ACC112 (cell line): ENCODE data around the gene UBE2Q2.

ENCODE experiments used
- H2AFZ ChIP-seq: fragments of 200-600 bp; sonication (generic); one replicate; pipeline ENCODE4 v1.6.0; 2017; ENCODE audit warnings: antibody characterized with exemption, low read length; ENCODE audit not compliant: unreplicated experiment
- H3K27ac ChIP-seq: fragments of 200-600 bp; sonication (generic); 2 replicates; pipeline ENCODE4 v1.5.1; 2014; ENCODE audit warnings: low read depth, mild to moderate bottlenecking, antibody characterized with exemption, low read length, moderate library complexity
- H3K27me3 ChIP-seq: fragments of 200-600 bp; sonication (generic); 2 replicates; pipeline ENCODE4 v1.6.1; 2014; ENCODE audit warnings: mild to moderate bottlenecking, antibody characterized with exemption, low read length, moderate library complexity, mixed read lengths; ENCODE audit not compliant: insufficient read depth
- H3K36me3 ChIP-seq: fragments of 200-600 bp; sonication (generic); 2 replicates; pipeline ENCODE4 v1.6.1; 2016; ENCODE audit warnings: mild to moderate bottlenecking, antibody characterized with exemption, low read length, moderate library complexity, mixed read lengths; ENCODE audit not compliant: insufficient read depth
- H3K4me1 ChIP-seq: fragments of 200-600 bp; sonication (generic); one replicate; pipeline ENCODE4 v1.6.1; 2016; ENCODE audit warnings: low read length, mixed read lengths; ENCODE audit not compliant: insufficient read depth, unreplicated experiment, control insufficient read depth
- H3K4me3 ChIP-seq: fragments of 200-600 bp; sonication (generic); 2 replicates; pipeline ENCODE4 v1.5.1; 2014; ENCODE audit warnings: mild to moderate bottlenecking, low read depth, low read length
- H3K79me2 ChIP-seq: fragments of 200-600 bp; sonication (generic); one replicate; pipeline ENCODE4 v1.6.0; 2016; ENCODE audit warnings: low read length; ENCODE audit not compliant: control insufficient read depth, unreplicated experiment, insufficient read depth

Gene UBE2Q2

DNA sequence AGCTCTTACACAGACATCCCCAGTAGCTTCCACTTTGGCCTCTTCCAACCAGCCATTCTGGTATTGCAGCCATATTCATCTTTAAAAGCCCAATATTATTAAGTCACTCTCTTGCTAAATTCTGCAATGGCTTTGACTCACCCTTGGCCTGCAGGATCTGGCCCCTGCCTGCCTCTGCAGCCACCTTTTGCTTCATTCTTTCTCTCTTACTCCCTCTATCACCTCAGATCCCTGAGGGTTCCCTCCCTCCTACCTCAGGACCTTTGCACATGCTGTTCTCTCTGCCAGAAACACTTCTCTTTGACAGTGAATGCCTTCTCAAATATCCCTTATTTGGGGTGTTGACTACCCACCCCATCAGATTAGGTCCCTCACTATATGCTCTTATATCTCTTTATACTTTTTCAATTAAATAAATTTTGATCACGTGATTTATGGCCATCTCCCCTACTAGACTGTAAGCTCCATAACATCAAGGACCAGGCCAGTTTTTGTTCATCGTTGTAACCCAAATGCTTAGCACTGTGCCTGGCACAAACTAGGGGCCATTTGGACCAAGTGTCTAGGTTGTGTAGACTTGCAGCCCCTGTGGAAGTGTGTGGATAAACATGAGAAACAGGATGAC, 32.3 kb upstream of the UBE2Q2 start:
- H3K27ac ChIP-seq = no peak overlapping the region
- no peaks in the 10 kb centered on the region for H3K36me3 ChIP-seq
- no peaks in the 10 kb centered on the region for H3K4me1 ChIP-seq
- no peak overlapping the region for H3K4me3 ChIP-seq
- H2AFZ ChIP-seq = no peak overlapping the region
- no peaks in the 10 kb centered on the region for H3K27me3 ChIP-seq
- no peaks in the 10 kb centered on the region for H3K79me2 ChIP-seq

DNA sequence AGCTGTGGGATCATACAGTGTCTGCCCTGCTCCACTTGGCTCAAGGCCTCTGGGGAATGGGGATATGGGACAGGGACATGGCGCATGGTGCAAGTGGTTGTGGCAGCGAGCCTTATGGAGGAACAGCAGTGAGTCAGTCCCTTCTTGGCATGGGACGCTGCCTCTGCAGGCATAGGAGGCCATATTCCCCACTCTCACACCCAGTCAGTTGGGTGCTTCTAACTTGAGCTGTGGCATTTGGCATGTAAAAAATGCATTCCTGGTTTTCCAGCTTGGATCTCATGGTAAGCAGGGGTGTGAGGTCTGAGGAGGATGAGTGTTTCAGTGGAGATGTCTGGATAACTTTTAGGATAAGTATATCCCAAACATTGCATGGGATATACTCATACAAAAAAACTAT, 31.6 kb upstream of the UBE2Q2 start:
- Histone ChIP-seq H3K27me3 (no peaks in the 10 kb centered on the region), H3K27ac (no peak overlapping the region), H3K36me3 (no peaks in the 10 kb centered on the region), H3K4me3 (no peak overlapping the region), H3K4me1 (no peaks in the 10 kb centered on the region), H3K79me2 (no peaks in the 10 kb centered on the region), H2AFZ (no peak overlapping the region)

- no peaks in the 10 kb centered on the region for H3K27me3 ChIP-seq
- no peak overlapping the region for H3K4me3 ChIP-seq
- no peaks in the 10 kb centered on the region for H3K36me3 ChIP-seq
- no peak overlapping the region for H2AFZ ChIP-seq
- H3K79me2 ChIP-seq = no peaks in the 10 kb centered on the region
- H3K4me1 ChIP-seq = no peaks in the 10 kb centered on the region
- H3K27ac ChIP-seq = no peak overlapping the region
Observed at GRCh38 chr15:75814794-75815193, 28.5 kb upstream of the UBE2Q2 start.

GRCh38 chr15:75815811-75816719, 27.2 kb upstream of the UBE2Q2 start:
- H3K4me3 ChIP-seq = no peak overlapping the region
- H3K36me3 ChIP-seq = no peaks in the 10 kb centered on the region
- peak overlapping the region; percentile 13 for H2AFZ ChIP-seq
- no peaks in the 10 kb centered on the region for H3K27me3 ChIP-seq
- H3K4me1 ChIP-seq = no peaks in the 10 kb centered on the region
- no peaks in the 10 kb centered on the region for H3K79me2 ChIP-seq
- no peak overlapping the region for H3K27ac ChIP-seq

DNA sequence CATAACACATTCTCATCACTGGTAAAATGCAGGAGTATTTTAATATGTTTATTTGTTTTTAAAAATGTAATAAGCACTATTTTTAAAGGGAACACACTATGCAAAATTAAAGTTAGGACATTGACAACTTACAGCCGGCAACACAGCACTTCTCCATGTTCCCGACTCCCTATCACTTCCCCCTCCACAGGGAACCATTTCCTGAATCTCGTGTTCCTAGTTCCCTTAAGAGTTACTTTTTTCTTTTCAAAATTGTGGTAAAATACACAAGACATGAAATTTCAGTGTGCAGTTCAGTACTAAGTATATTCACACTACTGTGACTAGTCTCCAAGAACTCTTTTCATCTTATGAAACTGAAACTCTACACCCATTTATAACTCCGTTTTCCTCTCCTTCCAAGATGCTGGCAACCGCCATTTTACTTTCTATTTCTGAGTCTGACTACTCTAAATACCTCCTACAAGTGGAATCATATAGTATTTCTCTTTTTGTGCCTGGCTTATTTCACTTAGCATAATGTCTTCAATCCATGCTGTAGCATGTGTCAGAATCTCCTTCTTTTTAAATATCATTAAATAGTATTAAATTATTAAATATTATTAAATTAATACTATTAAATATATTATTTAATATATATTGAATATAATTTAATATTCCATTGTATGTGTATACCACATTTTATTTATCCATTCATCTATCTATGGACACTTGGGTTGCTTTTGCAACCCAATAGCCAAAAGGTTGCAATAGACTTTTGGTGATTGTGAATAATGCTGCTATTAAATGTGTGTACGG, 25.9 kb upstream of the UBE2Q2 start:
- Histone ChIP-seq H3K4me1 (no peaks in the 10 kb centered on the region), H2AFZ (peak overlapping the region; percentile 100), H3K27me3 (no peaks in the 10 kb centered on the region), H3K4me3 (peak overlapping the region; percentile 82), H3K27ac (peak overlapping the region; percentile 52), H3K36me3 (no peaks in the 10 kb centered on the region), H3K79me2 (no peaks in the 10 kb centered on the region)

DNA sequence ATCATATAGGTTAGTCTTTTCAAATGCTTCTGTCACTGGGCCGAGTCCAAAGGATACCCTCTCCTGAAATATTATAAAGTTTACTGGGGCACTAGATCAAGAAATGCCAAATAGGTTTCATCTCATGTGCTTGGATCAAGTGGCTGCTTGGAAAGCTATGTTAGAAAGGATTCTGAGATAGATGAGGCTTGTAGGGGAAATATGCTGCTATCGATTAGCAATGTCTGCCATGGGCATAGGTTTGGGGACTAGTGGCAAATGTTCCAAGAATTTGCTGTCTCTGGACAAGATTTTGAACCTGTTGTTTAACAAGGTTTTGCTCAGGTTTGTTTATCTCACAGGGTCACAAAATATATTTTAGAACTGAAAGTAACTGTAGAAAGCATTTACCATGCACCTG, 23.0 kb upstream of the UBE2Q2 start:
- no peak overlapping the region for H3K27ac ChIP-seq
- no peaks in the 10 kb centered on the region for H3K79me2 ChIP-seq
- H3K4me3 ChIP-seq = no peak overlapping the region
- no peaks in the 10 kb centered on the region for H3K4me1 ChIP-seq
- no peak overlapping the region for H2AFZ ChIP-seq
- H3K36me3 ChIP-seq = no peaks in the 10 kb centered on the region
- no peaks in the 10 kb centered on the region for H3K27me3 ChIP-seq

GRCh38 chr15:75821786-75822345, 21.4 kb upstream of the UBE2Q2 start:
- Histone ChIP-seq H3K36me3 (no peaks in the 10 kb centered on the region), H3K27ac (no peak overlapping the region), H3K27me3 (no peaks in the 10 kb centered on the region), H3K79me2 (no peaks in the 10 kb centered on the region), H2AFZ (no peak overlapping the region), H3K4me1 (no peaks in the 10 kb centered on the region), H3K4me3 (no peak overlapping the region)

GRCh38 chr15:75822685-75823278, 20.5 kb upstream of the UBE2Q2 start:
- no peaks in the 10 kb centered on the region for H3K79me2 ChIP-seq
- H3K27ac ChIP-seq = no peak overlapping the region
- no peak overlapping the region for H2AFZ ChIP-seq
- H3K4me3 ChIP-seq = no peak overlapping the region
- no peaks in the 10 kb centered on the region for H3K27me3 ChIP-seq
- H3K4me1 ChIP-seq = no peaks in the 10 kb centered on the region
- no peaks in the 10 kb centered on the region for H3K36me3 ChIP-seq

GRCh38 chr15:75823860-75824613, 19.2 kb upstream of the UBE2Q2 start:
- Histone ChIP-seq H2AFZ (no peak overlapping the region), H3K27me3 (no peaks in the 10 kb centered on the region), H3K36me3 (no peaks in the 10 kb centered on the region), H3K4me3 (no peak overlapping the region), H3K4me1 (no peaks in the 10 kb centered on the region), H3K27ac (no peak overlapping the region), H3K79me2 (no peaks in the 10 kb centered on the region)

DNA sequence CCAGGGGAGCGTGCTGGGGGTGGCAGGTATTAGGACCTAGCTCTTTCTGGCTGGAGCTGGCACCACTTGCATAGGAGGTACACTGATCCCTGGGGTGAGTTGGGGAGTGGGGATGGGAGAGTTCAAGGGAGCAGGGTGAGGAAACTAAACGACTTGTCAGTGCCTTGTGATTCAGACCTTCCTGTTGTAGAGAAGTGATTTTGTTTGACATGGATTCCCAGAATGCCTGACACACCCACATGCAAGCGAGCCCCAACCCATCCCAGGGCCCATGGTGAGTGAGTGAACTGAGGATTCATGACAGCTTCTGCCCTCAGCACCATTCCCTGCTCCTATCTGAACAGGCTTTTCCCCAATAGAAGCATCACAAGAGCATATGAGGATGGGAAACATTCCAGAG, 15.6 kb upstream of the UBE2Q2 start:
- no peak overlapping the region for H3K4me3 ChIP-seq
- H2AFZ ChIP-seq = no peak overlapping the region
- no peaks in the 10 kb centered on the region for H3K36me3 ChIP-seq
- H3K4me1 ChIP-seq = no peaks in the 10 kb centered on the region
- no peak overlapping the region for H3K27ac ChIP-seq
- no peaks in the 10 kb centered on the region for H3K27me3 ChIP-seq
- H3K79me2 ChIP-seq = no peaks in the 10 kb centered on the region
